H1 (cell line): ENCODE measurements around the gene CCDC88A. TPM values are rescaled to one million over a fixed set of nuclear protein-coding genes. Genes with fewer than 3 reads are reported as not detected.

Source experiments
- ATF2 ChIP-seq: IDR thresholded peaks from 2 replicates; pipeline ENCODE4 v1.6.1; 2012; ENCODE audit warnings: low read length, inconsistent platforms
- CREB1 ChIP-seq: IDR thresholded peaks from 2 replicates; pipeline ENCODE4 v1.6.1; 2012; ENCODE audit warnings: inconsistent platforms
- USF2 ChIP-seq: IDR thresholded peaks from 2 replicates; pipeline ENCODE4 v1.6.1; 2011; ENCODE audit warnings: low read length, improper control_type of control experiment
- polyA plus RNA-seq, 7 experiments: library from polyadenylated mRNA; depleted of rRNA in 3 of 7; stranded (reverse) in 5 of 7; unstranded in 2 of 7; fragments of >200 nt in 5 of 7; fragments of 200-250 nt in 2 of 7; gene quantifications; 1 replicate in 5 of 7; 2 replicates in 1 of 7; 4 replicates in 1 of 7; pipeline versions ENCODE4 v1.2.1 to v1.2.3, GENCODE V29; 2011 to 2013; ENCODE audit warnings: missing spikeins in 2 of 7, mixed read lengths in 2 of 7
- total RNA-seq: library from RNA; stranded (reverse); fragmentation: NEBNext Ultra II Directional; extraction: Animal tissue kit (Norgen Biotek cat#: 25700); gene quantifications from 2 replicates; pipeline ENCODE4 v1.2.1, GENCODE V29; 2021

The CCDC88A gene
- total and polyA plus RNA-seq, 2 of the 8 experiments (the other 6 are each of a cell fraction or from before 2014, with no cell fraction given): 27.0 to 98.0 TPM

GRCh38 chr2:55302241-55302640 lies 117.4 kb downstream of the CCDC88A start (continued):
- TF ChIP-seq ATF2 (no peak), USF2 (no peak), CREB1 (no peak)
